ENCODE results near the gene BLM. TPM values are rescaled to one million over a fixed set of nuclear protein-coding genes. Genes with fewer than 3 reads are reported as not detected.
A peak's percentile ranks its signal among the peaks of the same experiment; 100 is the strongest.
"Not testable (repeated sequence)": the region's sequence is repeated elsewhere in the genome, so short reads cannot be mapped to it uniquely, and the experiment has no call there.

Gene BLM
- 11.0 and 12.1 TPM in 2 replicates for total RNA-seq (2014; rRNA removed; shearing (Covaris generic))

DNA sequence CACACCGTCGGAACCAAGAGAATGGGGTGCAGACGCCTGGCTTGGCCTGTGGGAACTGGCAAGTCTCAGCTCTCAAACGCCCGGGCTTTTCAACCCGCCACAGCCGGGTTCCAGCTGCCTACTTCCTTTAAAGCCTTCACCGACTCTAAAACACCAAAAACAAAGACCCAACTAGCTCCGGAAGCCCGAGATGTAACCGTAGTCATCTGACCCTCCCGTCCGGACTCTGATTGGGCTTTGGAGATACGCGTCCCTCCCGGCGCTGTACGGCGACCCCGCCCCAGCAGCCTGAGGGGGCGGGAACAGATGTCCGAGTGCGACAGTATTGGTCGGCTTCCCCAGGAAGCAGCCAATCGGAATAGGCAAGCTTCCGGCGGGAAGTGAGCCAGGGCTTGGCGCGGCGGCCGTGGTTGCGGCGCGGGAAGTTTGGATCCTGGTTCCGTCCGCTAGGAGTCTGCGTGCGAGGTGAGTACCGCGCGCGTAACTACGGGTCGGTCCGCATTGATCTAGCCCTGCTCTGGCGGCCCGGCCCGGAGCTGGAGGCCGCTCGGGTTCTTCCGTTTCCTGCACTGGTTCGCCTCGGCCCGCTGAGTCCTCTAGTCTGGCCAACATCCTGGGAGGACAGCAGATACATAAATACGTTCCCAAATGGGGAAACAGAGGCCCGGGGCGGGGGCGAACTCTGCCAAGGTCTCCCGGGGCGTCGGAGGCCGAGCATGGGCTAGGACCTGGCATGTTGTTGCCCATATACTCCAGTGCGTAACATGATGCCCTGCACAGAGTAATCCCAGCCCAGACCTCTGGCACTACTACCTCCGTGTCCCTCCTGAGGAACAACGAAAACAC is at the start of gene BLM:
Gene BLM, plus strand, starts transcription at position 371 of the 846 bp plus-strand sequence. CDS start 30,047 bp downstream, outside the sequence.
- DNase-seq (ENCODE audit: low spot score) = peak; percentile 94

GRCh38 chr15:90667755-90668345 is 49.3 kb upstream of the BLM start:
- not testable (repeated sequence) for DNase-seq (ENCODE audit: low spot score)

DNA sequence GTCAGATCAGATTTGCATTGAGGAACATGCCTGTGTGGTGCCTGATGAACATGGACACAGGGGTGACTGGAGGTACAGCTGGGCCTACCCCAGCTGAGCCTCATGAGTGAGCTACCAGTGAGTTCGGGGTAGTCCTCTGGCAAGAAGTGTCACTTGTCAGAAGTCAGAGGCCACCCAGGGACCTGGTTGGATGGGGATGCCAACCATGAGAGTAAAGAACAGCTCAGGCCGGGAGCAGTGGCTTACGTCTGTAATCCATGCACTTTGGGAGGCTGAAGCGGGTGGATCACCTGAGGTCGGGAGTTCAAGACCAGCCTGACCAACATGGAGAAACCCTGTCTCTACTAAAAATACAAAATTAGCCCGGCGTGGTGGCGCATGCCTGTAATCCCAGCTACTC is 46.5 kb upstream of the BLM start:
- DNase-seq (ENCODE audit: low spot score) = not testable (repeated sequence)

- DNase-seq (ENCODE audit: low spot score) = no peak
Observed at GRCh38 chr15:90671216-90671615, 45.9 kb upstream of the BLM start.

DNA sequence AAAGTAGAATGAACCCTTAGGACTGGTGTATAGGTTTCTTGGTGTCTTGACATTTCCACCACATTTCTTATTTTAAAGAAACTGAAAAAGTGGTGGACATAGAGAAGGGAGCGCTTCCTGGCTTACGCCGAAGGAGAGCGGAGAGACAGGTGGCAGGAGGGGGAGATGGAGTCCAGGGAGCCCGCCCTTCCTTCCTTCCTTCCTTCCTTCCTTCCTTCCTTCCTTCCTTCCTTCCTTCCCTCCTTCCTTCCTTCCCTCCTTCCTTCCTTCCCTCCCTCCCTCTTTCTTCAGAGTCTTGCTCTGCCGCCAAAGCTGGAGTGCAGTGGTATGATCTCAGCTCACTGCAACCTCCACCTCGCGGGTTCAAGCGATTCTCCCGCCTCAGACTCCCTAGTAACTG is 43.8 kb upstream of the BLM start:
- DNase-seq (ENCODE audit: low spot score) = not testable (repeated sequence)

DNA sequence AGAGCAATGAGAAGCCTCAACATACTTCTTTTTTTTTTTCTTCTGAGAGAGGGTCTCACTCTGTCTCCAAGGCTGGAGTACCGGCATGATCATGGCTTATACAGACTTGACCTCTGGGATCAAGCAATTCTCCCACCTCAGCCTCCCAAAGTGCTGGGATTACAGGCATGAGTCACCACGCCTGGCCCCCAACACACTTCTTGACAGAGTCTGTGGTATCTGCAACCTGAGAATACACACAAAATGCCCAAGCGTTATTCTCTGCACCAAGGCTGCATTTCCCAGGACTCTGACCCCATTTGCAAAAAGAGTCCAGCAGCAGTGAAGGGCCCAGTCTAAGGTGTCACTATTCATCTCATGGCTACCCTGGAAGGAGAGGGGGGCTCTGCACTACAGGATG is 42.7 kb upstream of the BLM start:
- DNase-seq (ENCODE audit: low spot score) = peak; percentile 33

GRCh38 chr15:90675464-90675863 is 41.7 kb upstream of the BLM start:
- no peak for DNase-seq (ENCODE audit: low spot score)

DNA sequence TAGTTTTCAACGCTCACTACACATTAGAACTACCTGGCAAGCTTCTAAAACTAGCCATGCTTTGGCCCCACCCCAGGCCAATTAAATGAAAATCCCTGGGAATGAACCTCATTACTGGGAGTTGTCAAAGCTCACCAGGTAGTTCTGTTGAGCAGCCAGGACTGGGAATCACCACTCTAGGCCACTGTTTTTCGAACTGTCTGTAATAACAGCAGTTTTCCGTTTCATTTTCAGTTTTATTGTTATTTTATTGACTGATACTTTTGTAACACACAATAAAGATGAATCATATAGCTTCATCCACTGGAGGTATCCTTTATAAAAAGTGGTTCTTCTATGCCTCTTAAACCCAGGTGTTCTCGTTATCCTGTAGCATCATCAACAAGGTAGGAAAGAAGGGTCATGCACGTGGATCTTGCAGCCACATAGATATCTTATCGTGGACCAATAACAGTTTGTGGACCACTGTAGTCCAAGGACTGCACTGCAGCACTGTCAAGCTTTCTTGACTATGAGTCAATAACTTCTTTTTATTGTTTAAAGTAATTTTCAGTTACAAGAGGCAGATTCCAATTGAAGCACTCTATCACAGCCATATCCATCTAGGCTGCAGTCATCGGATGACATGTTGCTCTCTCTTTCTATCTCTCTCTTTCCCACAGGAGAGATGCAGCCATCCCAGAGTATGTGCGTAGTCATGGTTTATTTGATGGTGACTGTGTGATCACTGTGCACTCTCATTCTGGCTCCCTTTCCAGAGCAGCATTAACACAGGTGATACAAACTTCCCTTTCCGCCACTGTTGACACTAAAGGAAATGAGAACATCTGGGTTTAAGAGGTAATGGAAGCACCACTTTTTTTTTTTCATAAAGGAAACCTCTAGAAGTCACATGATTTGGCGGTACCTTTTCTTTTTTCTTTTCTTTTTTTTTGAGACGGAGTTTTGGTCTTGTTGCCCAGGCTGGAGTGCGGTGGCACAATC is 39.0 kb upstream of the BLM start:
- no peak for DNase-seq (ENCODE audit: low spot score)

- DNase-seq (ENCODE audit: low spot score) = no peak
Observed at GRCh38 chr15:90679959-90680358, 37.2 kb upstream of the BLM start.

DNA sequence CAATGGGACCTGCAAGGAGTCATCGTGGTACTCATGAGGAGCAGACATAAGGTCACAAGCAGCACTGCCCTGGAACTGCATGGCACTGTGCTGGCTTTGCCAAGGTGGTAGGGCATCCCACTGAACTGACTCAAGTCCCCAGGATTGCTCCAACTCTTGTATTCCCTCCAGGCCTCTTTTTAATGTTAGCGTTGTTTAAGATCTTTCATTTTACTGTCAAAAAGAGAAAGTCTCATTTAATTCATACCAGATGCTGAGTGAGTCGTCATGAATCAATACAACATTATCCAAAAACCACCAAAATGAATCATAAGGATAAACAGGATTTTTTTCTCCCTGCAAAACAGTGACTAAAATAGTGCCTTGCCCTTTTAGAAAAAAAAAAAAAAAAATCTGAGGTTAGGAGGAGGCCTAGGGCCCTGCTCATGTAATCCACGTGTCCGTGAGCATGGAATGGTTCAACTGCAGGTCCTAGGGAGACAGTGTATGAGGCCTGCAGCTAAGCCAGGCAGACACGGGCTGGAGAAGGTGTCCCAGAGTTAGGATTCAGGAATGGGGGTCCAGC is 36.7 kb upstream of the BLM start:
- DNase-seq (ENCODE audit: low spot score) = peak; percentile 73

DNA sequence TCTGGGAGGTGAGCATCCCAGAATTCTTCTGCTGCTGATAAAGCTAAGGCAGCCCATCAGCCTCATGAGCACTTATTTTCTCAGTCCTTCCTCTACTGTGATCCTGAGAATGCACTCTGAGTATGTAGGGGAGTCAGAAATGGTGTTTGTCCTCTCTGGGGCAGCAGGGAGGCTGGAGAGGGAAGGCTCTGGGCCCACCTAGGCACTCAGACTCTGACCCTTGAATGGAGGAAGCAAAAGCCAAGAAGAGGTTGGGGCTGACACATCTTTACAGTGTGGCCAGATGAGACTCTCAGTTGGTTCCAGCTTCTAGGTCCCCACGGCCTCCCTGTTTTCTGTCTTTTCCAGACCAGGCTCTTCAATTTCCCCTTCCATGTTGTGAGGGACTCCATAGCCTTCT is 36.1 kb upstream of the BLM start:
- no peak for DNase-seq (ENCODE audit: low spot score)

- DNase-seq (ENCODE audit: low spot score) = peak; percentile 77
Observed at GRCh38 chr15:90681480-90681879, 35.7 kb upstream of the BLM start.

- no peak for DNase-seq (ENCODE audit: low spot score)
Observed at GRCh38 chr15:90683371-90683770, 33.8 kb upstream of the BLM start.

GRCh38 chr15:90683876-90684275 is 33.3 kb upstream of the BLM start:
- no peak for DNase-seq (ENCODE audit: low spot score)

- no peak for DNase-seq (ENCODE audit: low spot score)
Observed at GRCh38 chr15:90684281-90684680, 32.9 kb upstream of the BLM start.

- no peak for DNase-seq (ENCODE audit: low spot score)
Observed at GRCh38 chr15:90685591-90686434, 31.3 kb upstream of the BLM start.

DNA sequence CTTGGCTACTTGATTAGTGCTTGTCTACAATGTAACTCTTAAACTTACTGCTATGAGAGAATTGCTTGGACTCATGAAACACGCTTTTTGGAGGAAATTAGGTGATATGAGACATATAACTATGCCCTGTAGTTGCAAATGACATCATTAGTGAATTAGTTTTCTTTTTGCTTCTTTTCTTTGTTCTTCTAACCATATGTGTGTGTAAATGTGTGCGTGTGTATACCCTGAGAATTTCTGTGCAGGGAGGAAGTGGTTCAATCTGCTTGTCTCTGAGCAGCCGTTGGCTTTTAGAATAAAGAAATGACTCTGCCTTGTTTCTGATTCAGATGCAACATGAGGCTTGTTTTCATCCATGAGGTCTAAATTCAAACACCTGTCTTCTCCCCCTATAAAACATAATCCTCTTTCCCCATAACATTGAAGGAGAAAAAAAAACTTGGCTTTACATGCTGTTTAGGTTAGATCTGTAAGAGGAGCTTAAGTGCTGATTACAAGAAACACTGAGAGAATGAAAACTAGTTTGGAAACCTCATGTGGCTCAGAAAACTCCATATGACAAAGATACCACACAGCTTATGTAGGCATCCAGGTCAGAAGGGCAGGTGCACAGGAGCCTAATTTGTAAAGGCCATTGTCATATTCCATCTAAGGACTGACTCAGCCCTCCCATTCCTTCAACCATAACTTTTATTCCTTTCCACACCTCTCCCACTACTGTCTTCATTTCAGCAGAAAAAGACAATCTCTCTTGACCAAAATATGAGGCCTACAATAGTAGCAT is 30.5 kb upstream of the BLM start:
- no peak for DNase-seq (ENCODE audit: low spot score)

DNA sequence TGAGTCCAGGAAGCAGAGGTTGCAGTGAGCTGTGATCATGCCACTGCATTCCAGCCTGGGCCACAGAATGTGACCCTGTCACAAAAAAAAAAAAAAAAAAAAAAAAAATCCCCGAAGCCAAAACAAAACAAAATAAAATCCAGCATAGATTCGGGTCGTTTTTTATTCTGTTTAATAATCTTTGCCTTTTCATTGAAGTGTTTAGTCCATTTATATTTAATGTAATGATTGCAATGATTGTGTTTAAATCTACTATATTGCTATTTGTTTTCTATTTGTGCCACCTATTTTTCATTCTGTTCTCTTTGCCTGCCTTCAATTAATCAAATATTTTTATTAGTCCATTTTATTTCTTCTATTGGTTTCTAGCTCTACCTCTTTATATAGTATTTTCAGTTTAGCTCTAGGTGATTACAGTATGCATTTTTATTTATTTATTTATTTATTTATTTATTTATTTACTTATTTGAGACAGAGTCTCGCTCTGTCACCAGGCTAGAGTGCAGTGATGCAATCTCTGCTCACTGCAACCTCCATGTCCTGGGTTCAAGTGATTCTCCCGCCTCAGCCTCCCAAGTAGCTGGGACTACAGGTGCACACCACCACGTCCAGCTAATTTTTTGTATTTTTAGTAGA is 27.7 kb upstream of the BLM start:
- not testable (repeated sequence) for DNase-seq (ENCODE audit: low spot score)

GRCh38 chr15:90690585-90690984 is 26.6 kb upstream of the BLM start:
- no peak for DNase-seq (ENCODE audit: low spot score)
